ENCODE measurements around the gene PLEKHA8. TPM values are rescaled to one million over a fixed set of nuclear protein-coding genes. Genes with fewer than 3 reads are reported as not detected.
A peak's percentile ranks its signal among the peaks of the same experiment; 100 is the strongest.

The PLEKHA8 gene
- total RNA-seq, 4 donors from 2014 or later = 6.6 to 16.4 (median 13.1) TPM

DNA sequence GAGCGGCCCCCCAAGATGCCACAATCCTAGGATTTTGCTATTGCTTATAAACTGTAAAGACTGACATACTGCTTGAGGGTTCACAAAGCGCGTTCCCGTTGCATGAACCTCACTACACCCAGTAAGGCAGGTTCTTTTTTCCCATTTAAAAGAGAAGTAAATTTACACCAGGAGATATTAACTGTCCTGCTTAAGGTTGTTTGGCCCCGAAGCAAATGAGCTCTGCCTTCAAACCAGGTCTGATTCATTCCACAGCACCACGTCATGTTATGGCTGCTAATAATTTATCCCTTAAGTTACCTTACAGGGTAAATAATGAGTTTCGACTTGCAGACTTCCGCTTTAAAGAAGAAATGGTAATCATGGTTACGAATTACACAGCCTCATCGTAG lies 1.2 kb upstream of the PLEKHA8 start:
- in situ Hi-C loops (cut with MboI; ENCODE audit: low pct_ligation_motif_present in 1 of 4, low pct_unique_long_range_greater_than_20kb in 1 of 4, low sequenced_read_pairs in 3 of 4) (no loop called here), intact Hi-C loops (cut with DNase I; ENCODE audit: low total_unique reads) (no loop called here)
- peaks cover 0 to 50% (median 36%) of the 10 kb centered on the region in 4 donors for H3K4me1 ChIP-seq
- peak overlapping the region; percentile 92 to 96 (median 96) for H3K27ac ChIP-seq
- TF ChIP-seq CTCF (IDR thresholded peaks at IDR 0.05) (no peak), EP300 (IDR thresholded peaks at IDR 0.05; ENCODE audit: low read depth) (no peak), POLR2A (IDR thresholded peaks at IDR 0.05) (no peak), POLR2AphosphoS5 (IDR thresholded peaks at IDR 0.05) (no peak)
- DNase-seq = no peak
- H3K9me3 ChIP-seq = no peaks in the 10 kb centered on the region
- 1 to 3% methylated on average over 4 to 10 of the region's 10 CpGs for WGBS, 2 donors (ENCODE audit: low coverage in 1 of 2)
- H3K27me3 ChIP-seq = no peaks in the 10 kb centered on the region
- no peaks in the 10 kb centered on the region for H3K36me3 ChIP-seq
- H3K4me3 ChIP-seq = peak overlapping the region; percentile 38 to 94 (median 93)

- no peak for DNase-seq
- in situ Hi-C loops (cut with MboI; ENCODE audit: low pct_ligation_motif_present in 1 of 4, low pct_unique_long_range_greater_than_20kb in 1 of 4, low sequenced_read_pairs in 3 of 4) (no loop called here), intact Hi-C loops (cut with DNase I; ENCODE audit: low total_unique reads) (no loop called here)
- Histone ChIP-seq H3K27ac (peak overlapping the region; percentile 92 to 96 (median 96)), H3K36me3 (no peaks in the 10 kb centered on the region), H3K4me3 (peak overlapping the region; percentile 89 to 94 (median 93)), H3K27me3 (no peaks in the 10 kb centered on the region), H3K4me1 (peaks cover 0 to 58% (median 42%) of the 10 kb centered on the region in 4 donors), H3K9me3 (no peaks in the 10 kb centered on the region)
- TF ChIP-seq EP300 (IDR thresholded peaks at IDR 0.05; ENCODE audit: low read depth) (no peak), POLR2A (IDR thresholded peaks at IDR 0.05) (peak; percentile 50)
- 5 to 18% methylated on average over 1 to 9 of the region's 9 CpGs for WGBS, 2 donors (ENCODE audit: low coverage in 1 of 2)
Measured at GRCh38 chr7:30027740-30028215, 434 bp upstream of the PLEKHA8 start.

GRCh38 chr7:30028749-30029635 lies 780 bp downstream of the PLEKHA8 start:
- Histone ChIP-seq H3K4me1 (peaks cover 0 to 61% (median 48%) of the 10 kb centered on the region in 4 donors), H3K4me3 (peak overlapping the region; percentile 89 to 94 (median 93)), H3K9me3 (no peaks in the 10 kb centered on the region), H3K36me3 (no peaks in the 10 kb centered on the region), H3K27ac (peak overlapping the region; percentile 92 to 96 (median 96)), H3K27me3 (no peaks in the 10 kb centered on the region)
- in situ Hi-C loops (cut with MboI; ENCODE audit: low pct_ligation_motif_present in 1 of 4, low pct_unique_long_range_greater_than_20kb in 1 of 4, low sequenced_read_pairs in 3 of 4) = no loop called here
- no peak for DNase-seq
- intact Hi-C loops (cut with DNase I; ENCODE audit: low total_unique reads) = no loop called here
- 0% methylated on average over 5 to 23 of the region's 42 CpGs for WGBS, 2 donors (ENCODE audit: low coverage in 1 of 2)
- no peak for TF ChIP-seq EP300 (IDR thresholded peaks at IDR 0.05; ENCODE audit: low read depth)
- peak in 2 of 5 experiments; percentile 2 to 18 for TF ChIP-seq CTCF (IDR thresholded peaks at IDR 0.05)

DNA sequence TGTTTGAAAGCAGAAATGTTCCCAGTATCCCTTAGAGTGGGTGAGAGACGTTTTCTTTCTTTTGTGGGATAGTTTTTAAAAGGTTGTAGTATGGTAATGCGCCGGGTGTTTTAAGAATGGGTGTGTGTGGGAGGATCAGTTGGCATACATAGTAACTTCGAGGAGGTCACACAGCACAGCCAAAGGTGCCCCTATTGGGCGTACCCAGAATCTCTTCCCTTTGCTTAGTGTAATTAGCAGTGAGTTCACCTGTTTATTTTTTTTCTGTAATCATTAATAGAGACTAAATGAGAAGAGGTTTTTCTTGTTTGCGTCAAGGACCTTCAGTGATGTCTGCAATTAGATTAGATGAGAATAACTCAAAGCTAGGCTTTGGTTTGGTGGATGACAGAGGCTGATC lies 1.5 kb downstream of the PLEKHA8 start:
- H3K27me3 ChIP-seq = no peaks in the 10 kb centered on the region
- peak overlapping the region in 3 of 4 donors; percentile 93 to 94 (median 93) for H3K4me3 ChIP-seq
- no peaks in the 10 kb centered on the region for H3K9me3 ChIP-seq
- no peak for TF ChIP-seq CTCF (IDR thresholded peaks at IDR 0.05)
- TF ChIP-seq EP300 (IDR thresholded peaks at IDR 0.05; ENCODE audit: low read depth) = no peak
- no peak for TF ChIP-seq POLR2AphosphoS5 (IDR thresholded peaks at IDR 0.05)
- no peak for TF ChIP-seq POLR2A (IDR thresholded peaks at IDR 0.05)
- 20% methylated on average over 6 of the region's 6 CpGs for WGBS, 2 donors (ENCODE audit: low coverage in 1 of 2)
- peaks cover 0 to 54% (median 44%) of the 10 kb centered on the region in 4 donors for H3K4me1 ChIP-seq
- in situ Hi-C loops (cut with MboI; ENCODE audit: low pct_ligation_motif_present in 1 of 4, low pct_unique_long_range_greater_than_20kb in 1 of 4, low sequenced_read_pairs in 3 of 4) = no loop called here
- peak overlapping the region; percentile 92 to 96 (median 96) for H3K27ac ChIP-seq
- DNase-seq = no peak
- H3K36me3 ChIP-seq = no peaks in the 10 kb centered on the region
- intact Hi-C loops (cut with DNase I; ENCODE audit: low total_unique reads) = no loop called here

Measured in transverse colon (tissue), 4 donors.